PFSK-1 (cell line): ENCODE measurements around the gene MAPT.

Experiments used
- POLR2AphosphoS5 ChIP-seq: IDR thresholded peaks from 2 replicates; pipeline ENCODE4 v1.6.1; 2012; ENCODE audit warnings: low read depth, mild to moderate bottlenecking, control low read depth, low read length, moderate library complexity
- REST ChIP-seq, 2 experiments: IDR thresholded peaks; 2 replicates each; pipeline versions ENCODE4 v1.6.1 to v1.8.0; 2011 to 2012; ENCODE audit warnings: low read depth in 2 of 2, low read length in 2 of 2, control low read depth in 1 of 2, inconsistent platforms in 1 of 2, mild to moderate bottlenecking in 1 of 2, moderate library complexity in 1 of 2; ENCODE audit not compliant: insufficient read depth in 1 of 2
- SIN3A ChIP-seq: IDR thresholded peaks from 2 replicates; pipeline ENCODE4 v1.6.1; 2012; ENCODE audit warnings: mild to moderate bottlenecking, low read length, moderate library complexity, borderline replicate concordance; ENCODE audit not compliant: insufficient read depth
- TAF1 ChIP-seq: IDR thresholded peaks from 2 replicates; pipeline ENCODE4 v1.6.1; 2012; ENCODE audit warnings: low read length, control low read depth, borderline replicate concordance; ENCODE audit not compliant: insufficient read depth

GRCh38 chr17:46039592-46040186 is 145.3 kb downstream of the MAPT start:
- TF ChIP-seq POLR2AphosphoS5 (no peak), TAF1 (no peak), SIN3A (no peak), REST (IDR thresholded peaks at IDR 0.05; ENCODE audit: insufficient read depth in 1 of 2, low read depth in 2 of 2, low read length in 2 of 2) (no peak)
